ENCODE data around the gene LPAR4.

- no peak for TF ChIP-seq CTCF (IDR thresholded peaks at IDR 0.05)
- TF ChIP-seq POLR2A (IDR thresholded peaks at IDR 0.05): no peak
Observed at GRCh38 chrX:78796916-78797315, 49.4 kb downstream of the LPAR4 start.
